Measurements from ENCODE around the gene PANX2. TPM values are rescaled to one million over a fixed set of nuclear protein-coding genes. Genes with fewer than 3 reads are reported as not detected.
"Not testable (repeated sequence)": the region's sequence is repeated elsewhere in the genome, so short reads cannot be mapped to it uniquely, and the experiment has no call there.

Gene PANX2
- total and polyA plus RNA-seq, 2 experiments from 2014 or later: 2.8 to 5.1 TPM

DNA sequence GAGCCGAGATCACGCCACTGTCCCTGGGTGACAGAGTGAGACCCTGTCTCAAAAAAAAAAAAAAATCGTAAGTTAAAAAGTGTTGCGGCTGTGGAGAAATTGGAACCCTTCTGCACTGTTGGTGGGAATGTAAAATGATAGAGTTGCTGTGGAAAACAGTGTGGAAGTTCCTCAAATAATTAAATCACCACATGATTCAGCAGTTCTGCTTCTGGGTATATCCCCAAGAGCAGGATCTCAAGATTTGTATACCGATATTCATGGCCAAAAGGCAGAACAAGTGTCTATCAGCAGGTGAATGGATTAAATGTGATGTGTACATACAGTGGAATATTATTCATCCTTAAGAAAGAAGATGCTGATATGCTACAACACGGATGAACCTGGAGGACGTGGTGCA lies 34.0 kb downstream of the PANX2 start:
- H2AFZ ChIP-seq: no peak overlapping the region
- peaks cover 11% of the 10 kb centered on the region for H4K20me1 ChIP-seq (replicated peaks; ENCODE audit: insufficient read depth)
- H3F3A ChIP-seq (replicated peaks; ENCODE audit: low read depth): peaks cover 7% of the 10 kb centered on the region
- TF ChIP-seq STAT1 (IDR thresholded peaks at IDR 0.05; ENCODE audit: unreplicated experiment): no peak
- TF ChIP-seq CTCF (conservative IDR thresholded peaks at IDR 0.05; ENCODE audit: low read depth in 2 of 2): no peak
- no peak for TF ChIP-seq POLR2AphosphoS5 (IDR thresholded peaks at IDR 0.05; ENCODE audit: low read depth)
- no peak for TF ChIP-seq NANOG (IDR thresholded peaks at IDR 0.05; ENCODE audit: borderline replicate concordance)
- H3K79me2 ChIP-seq (replicated peaks; ENCODE audit: insufficient read depth): peaks cover 21% of the 10 kb centered on the region
- peaks cover 11% of the 10 kb centered on the region for H3K27me3 Mint-ChIP-seq (ENCODE audit: insufficient read depth, low read depth, poor library complexity)
- no peak for ATAC-seq
- no peak overlapping the region for H3K27ac Mint-ChIP-seq
- H3K4me3 Mint-ChIP-seq: no peak overlapping the region
- no peak for DNase-seq (ENCODE audit: low spot score)
- peaks cover 30% of the 10 kb centered on the region for H3K36me3 Mint-ChIP-seq (ENCODE audit: low read depth)
- H3K9me2 ChIP-seq (ENCODE audit: insufficient read depth): no peaks in the 10 kb centered on the region
- no peak overlapping the region for H3K4me2 ChIP-seq
- H3K27ac ChIP-seq (ENCODE audit: low read depth): no peak overlapping the region
- H3K4me1 Mint-ChIP-seq: peaks cover 11% of the 10 kb centered on the region
- H3K27me3 ChIP-seq (ENCODE audit: insufficient read depth): peaks cover 9% of the 10 kb centered on the region; the same call in 1 of the 2 replicates
- H3K4me1 ChIP-seq (ENCODE audit: insufficient read depth): peaks cover 8% of the 10 kb centered on the region; the same call in 1 of the 2 replicates
- no peaks in the 10 kb centered on the region; the same call in 1 of the 2 replicates for H3K36me3 ChIP-seq (ENCODE audit: insufficient read depth)
- H3K4me3 ChIP-seq: no peak overlapping the region
- peaks cover 6% of the 10 kb centered on the region; the same call in 2 of the 3 replicates for H3K9me3 Mint-ChIP-seq

DNA sequence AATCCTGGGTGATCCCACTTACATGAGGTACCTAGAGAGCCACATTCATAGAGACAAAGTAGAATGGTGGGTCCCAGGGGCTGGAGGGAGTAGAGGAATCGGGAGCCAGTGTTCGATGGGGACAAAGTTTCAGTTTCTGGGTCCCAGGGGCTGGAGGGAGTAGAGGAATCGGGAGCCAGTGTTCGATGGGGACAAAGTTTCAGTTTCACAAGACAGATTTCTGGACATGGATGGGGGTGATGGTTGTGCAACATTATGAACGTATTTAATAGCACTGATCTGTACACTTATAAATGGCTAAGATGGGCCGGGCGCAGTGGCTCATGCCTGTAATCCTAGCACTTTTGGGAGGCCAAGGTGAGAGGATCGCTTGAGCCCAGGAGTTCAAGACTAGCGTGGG lies 34.5 kb downstream of the PANX2 start:
- H3K79me2 ChIP-seq (replicated peaks; ENCODE audit: insufficient read depth): peaks cover 21% of the 10 kb centered on the region
- not testable (repeated sequence) for H3K4me3 ChIP-seq; H3K4me1 ChIP-seq (ENCODE audit: insufficient read depth); H3K9me2 ChIP-seq (ENCODE audit: insufficient read depth); H3K4me2 ChIP-seq; H3K9me3 Mint-ChIP-seq; H4K20me1 ChIP-seq (replicated peaks; ENCODE audit: insufficient read depth); H3K27ac Mint-ChIP-seq; H3K36me3 ChIP-seq (ENCODE audit: insufficient read depth); H2AFZ ChIP-seq; H3K4me1 Mint-ChIP-seq; H3F3A ChIP-seq (replicated peaks; ENCODE audit: low read depth); DNase-seq (ENCODE audit: low spot score); H3K27me3 ChIP-seq (ENCODE audit: insufficient read depth); H3K27ac ChIP-seq (ENCODE audit: low read depth); ATAC-seq; H3K4me3 Mint-ChIP-seq
- Mint-ChIP-seq H3K27me3 (ENCODE audit: insufficient read depth, low read depth, poor library complexity) (peaks cover 15% of the 10 kb centered on the region), H3K36me3 (ENCODE audit: low read depth) (peaks cover 34% of the 10 kb centered on the region)

- Mint-ChIP-seq H3K4me3 (no peak overlapping the region), H3K27me3 (ENCODE audit: insufficient read depth, low read depth, poor library complexity) (peaks cover 15% of the 10 kb centered on the region), H3K9me3 (peaks cover 6% of the 10 kb centered on the region; the same call in 2 of the 3 replicates), H3K4me1 (peaks cover 10% of the 10 kb centered on the region), H3K36me3 (ENCODE audit: low read depth) (peaks cover 38% of the 10 kb centered on the region), H3K27ac (no peak overlapping the region)
- Histone ChIP-seq H2AFZ (no peak overlapping the region), H3K4me1 (ENCODE audit: insufficient read depth) (peaks cover 8% of the 10 kb centered on the region; the same call in 1 of the 2 replicates), H3K9me2 (ENCODE audit: insufficient read depth) (no peaks in the 10 kb centered on the region), H3F3A (replicated peaks; ENCODE audit: low read depth) (peaks cover 5% of the 10 kb centered on the region; the same call in 1 of the 2 replicates), H3K27ac (ENCODE audit: low read depth) (no peak overlapping the region), H3K36me3 (ENCODE audit: insufficient read depth) (peaks cover 1% of the 10 kb centered on the region; the same call in 1 of the 2 replicates), H3K4me2 (no peak overlapping the region), H3K27me3 (ENCODE audit: insufficient read depth) (peaks cover 9% of the 10 kb centered on the region; the same call in 1 of the 2 replicates), H4K20me1 (replicated peaks; ENCODE audit: insufficient read depth) (peaks cover 9% of the 10 kb centered on the region), H3K4me3 (no peak overlapping the region), H3K79me2 (replicated peaks; ENCODE audit: insufficient read depth) (peaks cover 21% of the 10 kb centered on the region)
- no peak for ATAC-seq
- DNase-seq (ENCODE audit: low spot score): no peak
- TF ChIP-seq STAT1 (IDR thresholded peaks at IDR 0.05; ENCODE audit: unreplicated experiment): no peak
- TF ChIP-seq ZNF331 (CRISPR knock-in tag; IDR thresholded peaks at IDR 0.05; ENCODE audit: low read depth): no peak
- TF ChIP-seq EZH2phosphoT487 (IDR thresholded peaks at IDR 0.05; ENCODE audit: unreplicated experiment): no peak
- TF ChIP-seq CREB1 (CRISPR knock-in tag; IDR thresholded peaks at IDR 0.05; ENCODE audit: low read depth): no peak
- TF ChIP-seq EZH2 (IDR thresholded peaks at IDR 0.05; ENCODE audit: low read depth, unreplicated experiment): no peak
- no peak for TF ChIP-seq JUNB (IDR thresholded peaks at IDR 0.05; ENCODE audit: unreplicated experiment)
- TF ChIP-seq ZNF114 (CRISPR knock-in tag; IDR thresholded peaks at IDR 0.05): no peak
- no peak for TF ChIP-seq NANOG (IDR thresholded peaks at IDR 0.05; ENCODE audit: borderline replicate concordance)
- TF ChIP-seq, protein P1, sequence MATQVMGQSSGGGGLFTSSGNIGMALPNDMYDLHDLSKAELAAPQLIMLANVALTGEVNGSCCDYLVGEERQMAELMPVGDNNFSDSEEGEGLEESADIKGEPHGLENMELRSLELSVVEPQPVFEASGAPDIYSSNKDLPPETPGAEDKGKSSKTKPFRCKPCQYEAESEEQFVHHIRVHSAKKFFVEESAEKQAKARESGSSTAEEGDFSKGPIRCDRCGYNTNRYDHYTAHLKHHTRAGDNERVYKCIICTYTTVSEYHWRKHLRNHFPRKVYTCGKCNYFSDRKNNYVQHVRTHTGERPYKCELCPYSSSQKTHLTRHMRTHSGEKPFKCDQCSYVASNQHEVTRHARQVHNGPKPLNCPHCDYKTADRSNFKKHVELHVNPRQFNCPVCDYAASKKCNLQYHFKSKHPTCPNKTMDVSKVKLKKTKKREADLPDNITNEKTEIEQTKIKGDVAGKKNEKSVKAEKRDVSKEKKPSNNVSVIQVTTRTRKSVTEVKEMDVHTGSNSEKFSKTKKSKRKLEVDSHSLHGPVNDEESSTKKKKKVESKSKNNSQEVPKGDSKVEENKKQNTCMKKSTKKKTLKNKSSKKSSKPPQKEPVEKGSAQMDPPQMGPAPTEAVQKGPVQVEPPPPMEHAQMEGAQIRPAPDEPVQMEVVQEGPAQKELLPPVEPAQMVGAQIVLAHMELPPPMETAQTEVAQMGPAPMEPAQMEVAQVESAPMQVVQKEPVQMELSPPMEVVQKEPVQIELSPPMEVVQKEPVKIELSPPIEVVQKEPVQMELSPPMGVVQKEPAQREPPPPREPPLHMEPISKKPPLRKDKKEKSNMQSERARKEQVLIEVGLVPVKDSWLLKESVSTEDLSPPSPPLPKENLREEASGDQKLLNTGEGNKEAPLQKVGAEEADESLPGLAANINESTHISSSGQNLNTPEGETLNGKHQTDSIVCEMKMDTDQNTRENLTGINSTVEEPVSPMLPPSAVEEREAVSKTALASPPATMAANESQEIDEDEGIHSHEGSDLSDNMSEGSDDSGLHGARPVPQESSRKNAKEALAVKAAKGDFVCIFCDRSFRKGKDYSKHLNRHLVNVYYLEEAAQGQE (IDR thresholded peaks at IDR 0.05; ENCODE audit: unreplicated experiment): no peak
- TF ChIP-seq POLR2AphosphoS5 (IDR thresholded peaks at IDR 0.05; ENCODE audit: low read depth): no peak
Measured at GRCh38 chr22:50205781-50206569, 35.4 kb downstream of the PANX2 start.
